BLaER1 (cell line): ENCODE measurements around the gene REXO5.

Experiments used
- H3K27ac ChIP-seq: shearing (Covaris generic); formaldehyde crosslinking; 2 replicates; pipeline ENCODE4 v1.8.1; 2022
- H3K27me3 ChIP-seq: shearing (Covaris generic); formaldehyde crosslinking; 2 replicates; pipeline ENCODE4 v1.8.1; 2022
- H3K36me3 ChIP-seq: shearing (Covaris generic); formaldehyde crosslinking; 2 replicates; pipeline ENCODE4 v1.8.1; 2022
- H3K4me1 ChIP-seq: shearing (Covaris generic); formaldehyde crosslinking; 2 replicates; pipeline ENCODE4 v1.8.1; 2022
- H3K4me2 ChIP-seq: shearing (Covaris generic); formaldehyde crosslinking; 2 replicates; pipeline ENCODE4 v1.8.1; 2022
- H3K4me3 ChIP-seq: shearing (Covaris generic); formaldehyde crosslinking; 2 replicates; pipeline ENCODE4 v1.8.1; 2022
- H3K9ac ChIP-seq: shearing (Covaris generic); formaldehyde crosslinking; 2 replicates; pipeline ENCODE4 v1.8.1; 2022
- H3K9me3 ChIP-seq: shearing (Covaris generic); formaldehyde crosslinking; 2 replicates; pipeline ENCODE4 v1.8.1; 2022
- H4K20me1 ChIP-seq: shearing (Covaris generic); formaldehyde crosslinking; 2 replicates; pipeline ENCODE4 v1.8.1; 2022
- Cebpa-rat ChIP-seq: shearing (Covaris generic); IDR thresholded peaks from 2 replicates; pipeline ENCODE4 v1.8.1; 2022

The REXO5 gene

GRCh38 chr16:20767577-20767976 is 38.8 kb upstream of the REXO5 start:
- Histone ChIP-seq H3K4me1 (no peaks in the 10 kb centered on the region), H3K27ac (no peak overlapping the region), H3K27me3 (no peaks in the 10 kb centered on the region), H4K20me1 (no peaks in the 10 kb centered on the region), H3K9me3 (peaks cover 10% of the 10 kb centered on the region), H3K36me3 (no peaks in the 10 kb centered on the region), H3K4me3 (no peak overlapping the region), H3K4me2 (no peak overlapping the region), H3K9ac (no peak overlapping the region)
- no peak for TF ChIP-seq Cebpa-rat

GRCh38 chr16:20768121-20768520 is 38.2 kb upstream of the REXO5 start:
- no peak overlapping the region for H3K4me3 ChIP-seq
- H3K27ac ChIP-seq: no peak overlapping the region
- H3K4me2 ChIP-seq: no peak overlapping the region
- H3K4me1 ChIP-seq: no peaks in the 10 kb centered on the region
- no peaks in the 10 kb centered on the region for H4K20me1 ChIP-seq
- no peaks in the 10 kb centered on the region for H3K36me3 ChIP-seq
- H3K9me3 ChIP-seq: peaks cover 4% of the 10 kb centered on the region; the same call in 1 of the 2 replicates
- no peak for TF ChIP-seq Cebpa-rat
- H3K27me3 ChIP-seq: no peaks in the 10 kb centered on the region
- H3K9ac ChIP-seq: no peak overlapping the region

GRCh38 chr16:20768818-20769217 is 37.5 kb upstream of the REXO5 start:
- no peaks in the 10 kb centered on the region for H3K27me3 ChIP-seq
- H3K36me3 ChIP-seq: no peaks in the 10 kb centered on the region
- no peak for TF ChIP-seq Cebpa-rat
- H3K9ac ChIP-seq: no peak overlapping the region
- H4K20me1 ChIP-seq: no peaks in the 10 kb centered on the region
- no peaks in the 10 kb centered on the region for H3K9me3 ChIP-seq
- H3K4me1 ChIP-seq: no peaks in the 10 kb centered on the region
- H3K4me2 ChIP-seq: no peak overlapping the region
- no peak overlapping the region for H3K4me3 ChIP-seq
- no peak overlapping the region for H3K27ac ChIP-seq

GRCh38 chr16:20773679-20774078 is 32.6 kb upstream of the REXO5 start:
- no peak overlapping the region for H3K4me3 ChIP-seq
- no peaks in the 10 kb centered on the region for H3K9me3 ChIP-seq
- no peaks in the 10 kb centered on the region for H3K27me3 ChIP-seq
- no peaks in the 10 kb centered on the region for H3K36me3 ChIP-seq
- H3K27ac ChIP-seq: no peak overlapping the region
- TF ChIP-seq Cebpa-rat: no peak
- no peak overlapping the region for H3K4me2 ChIP-seq
- no peaks in the 10 kb centered on the region for H4K20me1 ChIP-seq
- H3K4me1 ChIP-seq: no peaks in the 10 kb centered on the region
- no peak overlapping the region for H3K9ac ChIP-seq

GRCh38 chr16:20774703-20775362 is 31.5 kb upstream of the REXO5 start:
- Histone ChIP-seq H3K9me3 (no peaks in the 10 kb centered on the region), H3K27ac (no peak overlapping the region), H3K9ac (no peak overlapping the region), H3K4me2 (no peak overlapping the region), H3K36me3 (no peaks in the 10 kb centered on the region), H3K4me3 (no peak overlapping the region), H3K27me3 (no peaks in the 10 kb centered on the region), H3K4me1 (no peaks in the 10 kb centered on the region), H4K20me1 (no peaks in the 10 kb centered on the region)
- TF ChIP-seq Cebpa-rat: no peak

- Histone ChIP-seq H3K4me2 (no peak overlapping the region), H3K4me1 (no peaks in the 10 kb centered on the region), H3K27me3 (no peaks in the 10 kb centered on the region), H3K27ac (no peak overlapping the region), H3K4me3 (no peak overlapping the region), H3K36me3 (no peaks in the 10 kb centered on the region), H4K20me1 (no peaks in the 10 kb centered on the region), H3K9ac (no peak overlapping the region), H3K9me3 (no peaks in the 10 kb centered on the region)
- no peak for TF ChIP-seq Cebpa-rat
These were observed 24.6 kb upstream of the REXO5 start for GRCh38 chr16:20781697-20782096.

GRCh38 chr16:20782470-20782869 is 23.9 kb upstream of the REXO5 start:
- H4K20me1 ChIP-seq: no peaks in the 10 kb centered on the region
- H3K9me3 ChIP-seq: no peaks in the 10 kb centered on the region
- no peaks in the 10 kb centered on the region for H3K36me3 ChIP-seq
- H3K27me3 ChIP-seq: no peaks in the 10 kb centered on the region
- no peak for TF ChIP-seq Cebpa-rat
- no peak overlapping the region for H3K9ac ChIP-seq
- H3K4me2 ChIP-seq: no peak overlapping the region
- no peak overlapping the region for H3K4me3 ChIP-seq
- H3K27ac ChIP-seq: no peak overlapping the region
- no peaks in the 10 kb centered on the region for H3K4me1 ChIP-seq

GRCh38 chr16:20784204-20784603 is 22.1 kb upstream of the REXO5 start:
- Histone ChIP-seq H3K27me3 (no peaks in the 10 kb centered on the region), H3K4me3 (no peak overlapping the region), H3K9me3 (no peaks in the 10 kb centered on the region), H3K4me1 (no peaks in the 10 kb centered on the region), H3K4me2 (no peak overlapping the region), H3K9ac (no peak overlapping the region), H3K36me3 (no peaks in the 10 kb centered on the region), H3K27ac (no peak overlapping the region), H4K20me1 (no peaks in the 10 kb centered on the region)
- no peak for TF ChIP-seq Cebpa-rat

DNA sequence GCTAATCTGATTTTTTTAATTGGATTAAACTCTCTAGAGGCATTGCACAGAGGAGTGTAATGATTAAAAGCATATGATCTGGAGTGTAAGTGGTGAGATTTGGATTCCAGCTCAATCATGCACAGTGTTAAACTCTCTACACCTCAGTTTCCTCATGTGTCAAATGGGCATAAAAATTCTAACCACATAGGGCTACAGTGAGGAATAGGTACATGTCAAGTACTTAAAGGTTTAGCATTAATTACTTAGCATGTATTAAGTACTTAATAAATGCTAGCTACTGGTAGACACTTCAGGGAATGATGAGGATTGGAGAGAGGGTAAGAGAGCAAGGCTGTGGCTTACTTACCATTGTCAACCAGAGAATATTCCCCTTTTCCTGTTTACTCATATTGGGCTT is 17.2 kb upstream of the REXO5 start:
- Histone ChIP-seq H3K4me2 (no peak overlapping the region), H3K36me3 (no peaks in the 10 kb centered on the region), H3K27me3 (no peaks in the 10 kb centered on the region), H3K4me1 (no peaks in the 10 kb centered on the region), H3K9ac (no peak overlapping the region), H3K27ac (no peak overlapping the region), H3K4me3 (no peak overlapping the region), H4K20me1 (no peaks in the 10 kb centered on the region), H3K9me3 (no peaks in the 10 kb centered on the region)
- no peak for TF ChIP-seq Cebpa-rat

DNA sequence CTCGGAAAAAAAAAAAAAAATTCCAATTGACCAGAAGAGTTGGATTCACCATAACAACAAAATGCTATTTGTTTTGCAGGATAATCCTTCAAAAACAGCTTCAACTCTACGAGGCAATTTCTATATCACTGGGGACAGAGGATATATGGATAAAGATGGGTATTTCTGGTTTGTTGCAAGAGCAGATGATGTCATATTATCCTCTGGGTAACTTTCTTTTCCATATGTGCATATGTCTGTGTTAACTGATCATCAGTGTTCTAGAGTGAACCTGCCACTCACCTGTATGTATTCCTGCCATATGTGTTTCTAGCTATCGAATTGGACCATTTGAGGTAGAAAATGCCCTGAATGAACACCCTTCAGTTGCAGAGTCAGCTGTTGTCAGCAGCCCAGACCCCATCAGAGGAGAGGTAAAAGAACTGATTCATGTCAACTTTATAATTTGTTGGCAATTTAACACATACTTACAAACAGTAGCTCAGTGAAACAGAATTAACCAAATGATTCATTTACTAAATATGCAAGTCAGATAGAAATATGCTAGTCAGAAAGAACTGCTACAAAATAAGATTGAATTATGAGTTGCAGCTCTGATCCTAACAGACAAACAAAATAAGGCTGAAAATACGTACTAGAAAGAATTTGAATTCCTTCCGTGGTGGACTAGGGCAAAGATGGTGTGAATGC is 14.3 kb upstream of the REXO5 start:
- no peak for TF ChIP-seq Cebpa-rat

More for the DNA sequence above, 14.3 kb upstream of the REXO5 start:
- Histone ChIP-seq H3K9me3 (no peaks in the 10 kb centered on the region), H3K27me3 (no peaks in the 10 kb centered on the region), H3K27ac (no peak overlapping the region), H3K4me1 (no peaks in the 10 kb centered on the region), H3K4me2 (no peak overlapping the region), H3K36me3 (no peaks in the 10 kb centered on the region), H3K4me3 (no peak overlapping the region), H3K9ac (no peak overlapping the region), H4K20me1 (no peaks in the 10 kb centered on the region)
